GM18873 (cell line): Measurements from ENCODE around the gene RTTN.

Experiments
- ATAC-seq: cut with Tn5 transposase; IDR thresholded peaks from one replicate; pipeline ENCODE4 v1.9.1; 2021; ENCODE audit warnings: mild to moderate bottlenecking, moderate library complexity, moderate number of reproducible peaks; ENCODE audit not compliant: unreplicated experiment, low FRiP score

The RTTN gene

DNA sequence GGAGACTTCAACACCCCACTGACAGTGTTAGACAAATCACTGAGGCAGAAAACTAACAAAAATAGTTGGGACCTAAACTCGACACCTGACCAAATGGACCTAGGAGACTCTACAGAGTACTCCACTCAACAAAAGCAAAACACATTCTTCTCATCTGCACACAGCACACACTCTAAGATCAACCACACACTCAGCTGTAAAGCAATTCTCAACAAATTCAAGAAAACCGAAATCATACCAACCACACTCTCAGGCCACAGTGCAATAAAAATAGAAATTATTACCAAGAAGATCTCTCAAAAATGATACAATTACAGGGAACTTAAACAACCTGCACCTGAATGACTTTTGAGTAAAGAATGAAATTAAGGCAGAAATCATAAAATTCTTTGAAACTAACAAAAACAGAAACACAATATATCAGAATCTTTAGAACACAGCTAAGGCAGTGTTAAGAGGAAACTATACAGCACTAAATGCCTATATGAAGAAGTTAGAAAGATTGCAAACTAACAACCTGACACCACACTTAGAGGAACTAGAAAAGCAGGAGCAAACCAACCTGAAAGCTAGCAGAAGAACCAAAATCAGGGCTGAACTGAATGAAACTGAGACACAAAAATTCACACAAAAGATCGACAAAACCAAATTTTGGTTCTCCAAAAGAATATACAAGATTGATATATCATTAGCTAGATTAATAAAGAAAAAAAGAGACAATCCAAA lies 46.3 kb downstream of the RTTN start:
- ATAC-seq, result no peak

DNA sequence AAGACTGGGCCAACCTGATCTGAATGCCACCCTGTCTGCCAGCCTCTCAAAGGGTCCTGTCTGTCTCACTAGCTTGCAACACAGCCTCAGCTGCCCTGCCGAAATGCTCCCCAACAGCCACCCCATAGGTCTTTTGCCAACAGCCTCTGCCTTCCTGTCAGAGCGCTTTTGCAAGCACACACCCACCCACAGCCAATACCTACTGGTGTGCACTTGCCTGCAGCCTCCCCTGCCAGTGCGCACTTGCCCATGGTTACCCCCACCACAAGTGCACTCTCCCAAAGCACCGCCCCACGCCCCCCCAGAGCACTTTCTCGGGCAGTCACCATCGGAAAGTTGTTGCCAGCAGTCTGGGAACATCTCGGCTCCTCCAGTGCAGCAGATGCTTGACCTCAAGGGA lies 48.6 kb downstream of the RTTN start:
- no peak for ATAC-seq

DNA sequence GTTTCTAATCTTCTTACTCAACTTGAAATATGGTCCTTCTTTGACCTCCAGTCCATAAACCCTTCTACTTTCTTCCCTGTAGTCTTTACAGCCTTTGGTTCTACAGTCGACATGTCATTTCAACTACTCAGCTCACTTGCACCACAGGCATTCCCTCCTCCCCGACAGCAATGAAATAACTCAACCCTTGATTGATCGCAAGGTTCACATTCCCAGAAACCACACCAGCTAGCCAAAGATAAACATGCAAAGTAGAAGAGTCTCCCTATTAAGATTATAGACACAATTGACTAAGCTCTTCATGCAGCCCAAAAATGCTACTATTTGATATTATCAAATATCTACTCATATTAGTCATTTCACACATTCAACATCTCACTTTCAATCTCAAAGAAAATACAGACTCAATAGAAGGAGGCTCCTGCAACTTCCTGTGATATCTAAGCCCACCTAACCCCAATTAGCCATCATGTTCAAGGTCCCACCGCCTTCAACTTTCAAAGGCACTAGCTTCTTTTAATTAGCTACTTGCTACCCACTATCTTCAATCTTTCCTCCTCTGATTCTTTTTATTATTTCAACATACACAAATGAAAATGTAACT lies 50.8 kb downstream of the RTTN start:
- no peak for ATAC-seq

DNA sequence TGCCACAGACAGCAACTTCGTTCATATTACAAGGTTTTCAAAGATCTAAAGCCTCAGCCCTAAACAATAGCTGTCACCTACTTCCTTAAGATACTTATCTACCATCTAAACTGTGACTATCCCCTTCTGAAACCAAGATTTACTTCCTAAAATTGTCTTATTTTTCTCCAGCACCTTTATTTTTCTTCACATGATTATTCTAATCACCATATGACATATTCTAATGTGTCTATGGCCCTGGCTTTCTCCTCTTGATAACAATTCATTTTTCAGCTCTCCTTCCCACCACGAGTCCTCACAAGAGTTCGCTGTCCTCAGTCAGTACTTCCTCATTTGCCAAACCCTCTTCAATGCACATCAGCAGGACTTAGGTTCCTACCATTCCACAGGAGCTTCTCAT lies 53.9 kb downstream of the RTTN start:
- ATAC-seq, result no peak

DNA sequence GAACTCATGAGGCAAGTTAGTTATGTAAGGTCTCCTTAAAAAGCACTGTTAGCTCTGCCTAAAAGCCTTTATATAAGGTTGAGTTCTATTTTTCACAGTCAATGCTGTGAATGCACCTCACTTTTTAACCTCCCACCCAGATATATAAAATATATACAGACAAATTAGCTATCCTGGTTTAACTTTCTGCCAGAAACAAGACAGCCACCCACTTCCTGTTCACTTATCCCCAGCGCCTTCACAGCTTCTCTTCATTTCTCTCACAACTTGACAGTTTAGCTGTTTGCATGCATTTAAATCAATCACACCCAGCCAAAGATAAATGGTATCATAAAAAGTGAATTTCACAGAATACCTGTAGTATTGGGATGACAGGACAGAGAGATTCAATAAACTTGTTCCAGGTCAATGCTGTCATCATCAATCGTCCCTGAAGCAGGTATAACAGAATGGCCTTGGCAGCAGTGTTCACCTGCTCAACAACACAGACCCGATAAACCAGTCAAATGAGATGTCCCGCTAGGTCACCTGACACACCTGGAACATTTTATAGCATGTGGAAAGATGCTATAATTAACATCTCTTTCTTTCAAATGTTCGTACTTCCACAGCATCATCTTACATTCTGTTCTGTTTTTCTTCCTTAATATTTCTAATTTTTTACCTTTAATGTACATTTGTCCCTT lies 55.7 kb downstream of the RTTN start:
- no peak for ATAC-seq

DNA sequence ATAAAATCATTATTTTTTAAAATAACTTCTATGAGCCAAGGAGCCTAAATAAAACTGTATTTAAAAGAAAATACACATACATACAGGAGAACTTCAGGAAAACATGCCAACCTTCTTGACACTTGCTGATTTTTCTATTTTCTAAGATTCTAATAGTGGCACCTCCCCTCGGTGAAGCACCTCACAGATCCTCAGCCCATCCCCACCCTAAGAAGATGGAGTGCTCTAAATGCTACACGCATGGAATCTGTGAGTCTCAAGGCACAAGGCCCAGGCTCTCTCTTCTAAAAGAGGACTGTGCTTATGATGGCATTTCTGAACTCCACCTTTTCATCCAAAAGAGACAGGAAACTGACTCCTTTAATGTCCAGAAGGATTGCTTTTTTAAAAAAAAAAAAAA lies 56.3 kb downstream of the RTTN start:
- no peak for ATAC-seq

DNA sequence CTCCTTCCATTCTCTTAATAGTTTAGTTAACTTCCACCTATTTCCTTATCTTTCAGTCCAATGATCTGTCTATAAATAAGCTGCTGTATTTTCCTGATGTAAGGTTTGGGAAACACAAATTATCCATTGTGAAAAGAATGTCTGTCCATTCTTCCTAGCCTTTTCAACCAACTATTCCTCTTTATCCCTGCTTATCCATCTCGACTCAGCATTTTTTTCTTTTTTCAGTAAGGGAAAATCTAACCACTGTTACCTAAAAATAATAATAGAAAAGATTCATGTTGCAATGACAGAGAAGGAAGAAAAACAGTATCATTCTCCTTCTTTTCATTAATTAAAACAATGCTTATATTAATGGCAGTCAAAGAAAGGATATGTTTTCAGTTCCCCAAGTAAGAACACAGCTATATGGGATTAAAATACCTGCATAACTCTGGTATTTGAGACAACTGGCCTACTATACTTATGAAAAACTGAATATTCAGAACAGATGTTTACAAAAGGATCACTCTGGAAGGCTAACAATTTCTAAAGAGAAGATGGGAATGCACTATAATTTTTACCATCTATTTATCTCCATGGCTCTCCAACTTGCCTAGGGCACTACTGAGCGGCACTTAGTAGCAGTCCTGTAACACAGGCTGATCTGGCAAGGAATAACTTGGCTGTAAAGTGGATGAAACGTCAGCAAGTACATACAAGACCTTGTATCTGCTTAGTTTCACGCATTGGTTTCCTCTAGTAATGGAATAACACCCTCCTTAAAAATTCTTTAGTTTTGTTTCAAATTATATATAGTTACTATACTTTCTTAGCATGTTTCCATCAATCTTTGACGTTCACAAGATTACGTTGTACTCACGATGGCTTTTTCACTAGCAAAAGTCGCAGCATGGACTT lies 57.2 kb downstream of the RTTN start:
- no peak for ATAC-seq

DNA sequence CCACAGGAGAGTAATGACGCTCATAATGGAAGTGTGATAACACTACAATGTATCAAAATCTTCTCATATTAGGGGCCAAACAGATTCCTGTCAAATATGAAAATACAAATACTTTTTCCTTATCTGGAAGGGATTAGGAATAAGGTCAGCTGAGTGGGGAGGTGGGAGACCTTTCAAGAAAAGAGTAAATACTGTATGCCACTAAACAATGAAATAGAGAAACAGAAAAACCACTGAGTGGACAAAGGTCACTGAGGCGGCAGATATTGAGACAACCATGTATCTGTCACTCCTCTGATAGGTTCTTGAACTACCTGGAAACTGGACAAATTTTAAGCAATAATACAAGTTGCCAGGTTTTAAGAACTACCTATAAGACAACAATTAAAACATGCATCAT lies 59.3 kb downstream of the RTTN start:
- ATAC-seq, result no peak

DNA sequence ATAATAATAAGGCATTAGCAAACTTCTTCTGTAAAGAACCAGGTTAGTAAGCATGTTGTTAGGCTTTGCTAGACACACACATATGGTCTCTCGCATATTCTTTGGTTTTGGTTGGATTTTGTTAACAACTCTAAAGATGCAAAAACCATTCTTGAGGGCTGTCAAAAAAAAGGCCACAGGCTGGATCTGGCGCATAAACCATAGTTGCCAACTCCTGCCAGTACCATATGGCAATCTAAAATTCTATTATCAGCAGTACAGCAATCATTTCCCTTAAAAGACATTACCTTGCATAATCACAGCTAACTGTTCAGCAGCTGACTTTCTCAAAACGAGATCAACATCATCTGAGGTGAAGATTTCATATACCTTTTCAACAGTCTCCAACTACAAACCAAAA lies 63.5 kb downstream of the RTTN start:
- ATAC-seq, result no peak

DNA sequence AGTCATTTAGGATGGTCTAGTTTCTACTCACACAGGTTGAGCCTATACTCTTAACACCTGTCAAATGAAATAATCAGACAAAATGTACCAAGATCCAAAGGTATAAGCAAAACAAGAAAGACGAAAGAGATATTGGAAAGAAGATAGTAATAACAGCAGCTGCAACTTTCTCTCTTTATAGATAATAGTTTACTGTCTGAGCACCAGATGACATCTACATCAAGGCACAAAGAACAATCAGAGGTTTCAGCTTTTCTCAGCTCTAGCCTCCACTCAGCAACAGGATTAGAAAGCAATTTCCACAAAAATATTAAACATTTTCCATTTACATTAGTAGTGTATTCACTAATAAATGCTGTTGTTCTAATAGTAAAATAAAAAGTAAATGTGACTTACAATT lies 66.3 kb downstream of the RTTN start:
- ATAC-seq, result no peak

DNA sequence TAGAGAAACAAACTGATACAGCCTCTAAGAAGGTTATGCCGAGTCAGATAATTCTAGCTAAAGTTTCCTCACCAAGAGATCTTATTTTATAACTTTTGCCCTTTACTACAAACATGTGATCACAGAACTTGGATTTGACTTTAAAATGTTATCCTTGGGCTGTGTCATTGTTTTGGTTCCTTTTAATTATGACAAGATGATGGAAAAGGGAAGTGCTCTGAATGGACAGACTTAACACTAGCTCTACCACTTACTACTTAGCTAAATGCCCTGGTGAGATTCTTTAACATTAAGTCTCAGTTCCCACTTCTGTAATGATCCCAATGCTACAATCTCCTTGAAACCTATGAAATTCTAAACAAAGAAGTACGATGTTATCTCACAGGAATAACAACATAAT lies 69.9 kb downstream of the RTTN start:
- no peak for ATAC-seq

DNA sequence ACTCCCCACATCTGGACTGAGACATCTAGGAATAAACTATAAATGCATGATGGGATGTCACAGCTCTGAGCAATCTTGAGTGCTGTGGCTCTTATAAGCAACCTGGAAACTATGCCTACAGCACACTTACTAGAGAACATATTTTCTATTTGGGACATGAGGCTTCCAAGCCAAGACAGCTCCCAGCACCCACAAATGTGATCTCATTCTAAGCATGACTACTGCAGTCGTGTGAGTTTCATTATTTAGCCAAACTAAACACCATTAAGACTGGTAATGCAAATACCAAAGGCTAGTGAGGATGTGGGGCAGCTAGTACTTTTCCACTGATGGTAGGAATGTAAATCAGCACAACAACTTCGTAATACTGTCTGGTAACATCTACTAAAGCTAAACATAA lies 72.5 kb downstream of the RTTN start:
- ATAC-seq, result no peak

DNA sequence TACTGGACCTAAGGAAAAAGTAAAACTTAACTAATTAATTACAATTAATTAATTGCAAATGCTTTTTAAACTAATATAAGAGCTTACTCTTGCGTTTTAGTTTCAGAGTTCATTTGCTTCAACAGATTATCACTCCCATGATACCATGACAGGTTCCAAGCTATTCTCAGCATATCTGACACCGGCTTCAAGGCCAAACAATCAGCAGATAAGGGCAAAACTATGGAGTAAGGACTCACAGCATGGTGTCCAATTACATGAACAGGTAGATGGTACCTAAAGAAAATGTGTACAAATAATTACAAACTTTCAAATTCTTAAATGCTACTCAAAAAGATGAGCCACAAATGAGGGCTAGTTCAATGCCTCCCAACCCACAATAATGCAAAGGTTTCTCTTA lies 77.2 kb downstream of the RTTN start:
- no peak for ATAC-seq

DNA sequence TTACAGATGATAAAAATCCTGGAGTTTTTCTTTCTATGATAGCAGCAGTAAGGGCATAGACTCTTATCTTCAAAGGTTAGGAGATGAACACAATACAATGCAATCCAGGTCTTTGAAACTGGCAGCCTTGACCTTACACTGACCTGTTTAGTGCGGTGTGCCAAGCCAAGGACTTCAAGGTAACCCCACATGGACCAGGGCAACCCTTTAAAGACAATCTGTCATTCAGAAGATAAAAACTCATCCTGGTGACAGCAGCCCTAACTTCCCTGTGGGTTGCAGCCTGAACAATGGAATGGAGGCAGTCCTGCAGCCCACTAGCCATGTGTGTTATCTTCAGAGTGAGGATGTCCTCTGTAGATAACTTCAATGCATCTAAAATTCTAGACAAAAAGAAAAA lies 78.1 kb downstream of the RTTN start:
- ATAC-seq, result no peak

DNA sequence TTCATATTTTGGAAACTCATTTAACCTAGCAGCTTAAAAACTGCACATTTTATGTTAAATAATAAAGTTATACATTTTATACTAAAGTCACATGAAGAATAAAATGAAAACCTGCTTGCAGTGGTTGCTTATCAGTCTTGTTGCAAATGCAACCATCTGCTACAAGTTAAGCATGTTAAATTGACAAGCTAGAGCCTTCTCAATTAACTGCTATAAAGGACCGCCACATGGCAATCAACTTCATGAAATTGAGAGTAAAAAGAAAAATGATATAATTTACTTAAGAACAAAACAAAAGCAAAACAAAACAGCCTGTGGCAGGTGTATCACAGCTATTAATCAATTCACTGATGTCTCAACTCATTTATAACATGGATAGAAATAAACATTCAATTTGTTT lies 78.7 kb downstream of the RTTN start:
- no peak for ATAC-seq

DNA sequence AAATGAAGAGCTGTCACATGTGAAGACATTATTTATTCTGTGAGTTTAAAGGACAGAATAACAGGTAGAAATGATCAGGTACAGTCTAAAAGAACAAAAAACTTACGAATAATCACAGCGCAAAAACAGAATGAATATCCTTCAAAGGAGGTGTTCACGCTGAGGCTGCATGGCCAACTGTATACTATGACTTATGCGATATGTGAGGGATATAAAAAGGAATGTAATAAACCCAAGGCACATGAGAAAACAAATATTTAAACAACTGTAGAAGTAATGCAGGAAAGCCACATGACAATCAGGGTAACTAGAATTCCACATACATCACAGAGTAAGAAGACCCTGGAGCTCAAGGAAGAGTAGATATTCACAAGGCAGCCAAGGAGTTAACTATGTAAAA lies 81.3 kb downstream of the RTTN start:
- no peak for ATAC-seq

DNA sequence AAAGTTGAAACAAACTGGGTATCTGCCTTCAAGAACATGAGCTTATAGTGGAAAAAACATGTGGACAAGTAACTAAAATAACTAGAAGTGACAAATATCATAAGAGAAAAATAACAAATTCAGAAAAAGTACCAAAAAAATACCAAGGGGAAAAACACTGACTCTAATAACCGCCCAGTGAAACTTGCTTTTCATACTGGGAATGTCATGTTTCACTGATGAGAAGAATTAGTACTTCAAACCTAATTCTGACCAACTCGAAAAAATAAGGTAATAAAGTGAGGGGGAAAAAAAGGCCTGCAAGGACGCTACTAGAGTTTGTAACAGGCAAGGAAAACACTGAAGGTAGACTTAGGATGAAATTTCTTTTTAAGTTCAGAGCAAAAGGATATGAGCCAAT lies 83.6 kb downstream of the RTTN start:
- ATAC-seq, result peak; percentile 62

DNA sequence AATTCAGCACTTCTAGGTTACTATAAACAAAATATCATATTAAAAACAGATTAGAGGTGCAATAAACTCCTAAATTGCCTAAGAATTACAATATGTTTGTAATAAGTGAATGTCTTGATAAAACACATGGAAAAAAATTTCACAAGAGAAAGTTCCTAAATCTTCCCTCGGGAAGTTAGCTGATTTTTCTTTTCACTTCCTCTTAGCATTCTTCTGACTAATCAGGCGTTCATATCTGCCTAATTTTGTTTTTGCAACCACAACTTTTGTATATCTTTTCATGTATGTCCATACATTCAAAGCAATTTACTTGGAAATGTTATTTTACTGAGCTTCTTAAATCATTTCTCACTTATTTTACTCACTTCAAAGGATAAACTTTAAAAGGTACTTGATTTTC lies 88.5 kb downstream of the RTTN start:
- ATAC-seq, result no peak

DNA sequence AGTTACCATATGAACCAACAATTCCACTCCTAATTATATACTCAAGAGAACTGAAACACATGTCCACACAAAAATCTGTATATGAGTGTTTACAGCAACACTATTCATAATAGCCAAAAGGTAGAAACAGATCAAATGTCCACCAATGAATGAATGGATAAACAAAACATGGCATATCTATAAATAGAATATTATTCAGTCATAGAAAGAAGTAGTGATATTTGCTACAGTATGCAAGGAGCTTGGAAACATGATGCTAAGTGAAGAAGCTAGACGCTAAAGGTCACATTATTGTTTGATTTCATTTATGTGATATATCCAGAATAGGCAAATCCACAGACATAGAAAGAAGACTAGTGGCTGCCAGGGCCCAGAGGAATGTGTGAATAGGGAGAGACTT lies 92.0 kb downstream of the RTTN start:
- no peak for ATAC-seq

DNA sequence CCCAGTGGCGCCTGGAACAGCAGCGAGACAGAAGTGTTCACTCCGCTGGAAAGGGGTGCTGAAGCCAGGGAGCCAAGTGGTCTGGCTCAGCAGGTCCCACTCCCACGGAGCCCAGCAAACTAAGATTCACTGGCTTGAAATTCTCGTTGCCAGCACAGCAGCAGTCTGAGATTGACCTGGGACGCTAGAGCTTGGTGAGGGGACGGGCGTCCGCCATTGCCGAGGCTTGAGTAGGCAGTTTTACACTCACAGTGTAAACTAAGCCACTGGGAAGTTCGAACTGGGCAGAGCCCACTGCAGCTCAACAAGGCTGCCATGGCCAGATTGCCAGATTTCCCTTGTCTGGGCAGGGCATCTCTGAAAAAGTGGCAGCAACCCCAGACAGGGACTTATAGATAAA lies 94.8 kb downstream of the RTTN start:
- ATAC-seq, result no peak

DNA sequence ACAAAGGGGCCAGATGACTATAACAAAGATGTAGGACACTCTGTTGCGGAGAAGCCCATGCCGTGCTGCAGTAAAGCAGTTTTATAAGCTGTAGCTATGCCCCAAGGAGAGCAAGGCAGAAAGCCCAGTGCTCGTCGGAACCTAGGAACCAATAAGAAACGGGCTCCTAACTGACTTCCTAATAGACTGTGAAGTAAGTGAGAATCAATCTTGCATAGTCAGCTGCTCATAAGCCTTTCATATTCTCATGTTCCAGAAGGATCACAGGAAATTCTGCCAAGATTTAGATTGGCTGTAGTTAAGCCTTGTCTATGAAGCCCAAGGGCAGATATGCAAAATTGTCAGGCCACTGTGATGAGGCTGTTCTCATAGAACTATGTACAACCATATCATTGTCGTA lies 98.4 kb downstream of the RTTN start:
- no peak for ATAC-seq
